Measurements from ENCODE around the gene NAA35. TPM values are rescaled to one million over a fixed set of nuclear protein-coding genes. Genes with fewer than 3 reads are reported as not detected.

The NAA35 gene
- total RNA-seq, 1 donor from 2014 or later, result 33.0 TPM

GRCh38 chr9:86042199-86042978 is 101.4 kb downstream of the NAA35 start:
- DNase-seq, result no peak
- no peaks in the 10 kb centered on the region for H3K27me3 Mint-ChIP-seq (ENCODE audit: unreplicated experiment)
- no peak overlapping the region for H3K27ac Mint-ChIP-seq (ENCODE audit: unreplicated experiment)
- H3K4me1 Mint-ChIP-seq (ENCODE audit: low read depth, unreplicated experiment), result peaks cover 5% of the 10 kb centered on the region
- H3K36me3 Mint-ChIP-seq (ENCODE audit: unreplicated experiment), result peaks cover 8% of the 10 kb centered on the region
- H3K4me3 Mint-ChIP-seq (ENCODE audit: unreplicated experiment), result no peak overlapping the region
- TF ChIP-seq, protein P1, sequence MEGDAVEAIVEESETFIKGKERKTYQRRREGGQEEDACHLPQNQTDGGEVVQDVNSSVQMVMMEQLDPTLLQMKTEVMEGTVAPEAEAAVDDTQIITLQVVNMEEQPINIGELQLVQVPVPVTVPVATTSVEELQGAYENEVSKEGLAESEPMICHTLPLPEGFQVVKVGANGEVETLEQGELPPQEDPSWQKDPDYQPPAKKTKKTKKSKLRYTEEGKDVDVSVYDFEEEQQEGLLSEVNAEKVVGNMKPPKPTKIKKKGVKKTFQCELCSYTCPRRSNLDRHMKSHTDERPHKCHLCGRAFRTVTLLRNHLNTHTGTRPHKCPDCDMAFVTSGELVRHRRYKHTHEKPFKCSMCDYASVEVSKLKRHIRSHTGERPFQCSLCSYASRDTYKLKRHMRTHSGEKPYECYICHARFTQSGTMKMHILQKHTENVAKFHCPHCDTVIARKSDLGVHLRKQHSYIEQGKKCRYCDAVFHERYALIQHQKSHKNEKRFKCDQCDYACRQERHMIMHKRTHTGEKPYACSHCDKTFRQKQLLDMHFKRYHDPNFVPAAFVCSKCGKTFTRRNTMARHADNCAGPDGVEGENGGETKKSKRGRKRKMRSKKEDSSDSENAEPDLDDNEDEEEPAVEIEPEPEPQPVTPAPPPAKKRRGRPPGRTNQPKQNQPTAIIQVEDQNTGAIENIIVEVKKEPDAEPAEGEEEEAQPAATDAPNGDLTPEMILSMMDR (IDR thresholded peaks at IDR 0.05; ENCODE audit: partially characterized antibody, unreplicated experiment), result no peak
- H3K9me3 Mint-ChIP-seq (ENCODE audit: unreplicated experiment), result no peaks in the 10 kb centered on the region

DNA sequence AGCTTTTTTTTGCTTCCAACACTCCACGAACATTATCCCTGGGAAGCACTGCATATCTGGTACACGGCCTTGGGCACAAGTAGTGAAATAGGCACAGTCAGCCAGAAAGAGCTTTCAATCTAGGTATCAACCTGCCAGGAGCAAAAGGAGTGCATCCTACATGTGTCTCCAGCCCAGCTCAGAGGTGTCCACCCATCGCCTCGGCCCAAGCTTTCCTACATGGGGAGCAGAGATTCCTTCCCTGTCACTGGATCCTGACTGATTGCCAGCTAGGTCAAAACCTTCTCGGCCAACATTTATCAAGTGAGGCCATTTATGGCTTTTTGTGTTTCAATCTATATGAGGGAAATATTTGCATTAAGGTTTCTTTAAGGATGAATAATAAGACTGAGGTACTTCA is 102.6 kb downstream of the NAA35 start:
- peaks cover 5% of the 10 kb centered on the region for H3K4me1 Mint-ChIP-seq (ENCODE audit: low read depth, unreplicated experiment)
- TF ChIP-seq, protein P1 (IDR thresholded peaks at IDR 0.05; ENCODE audit: partially characterized antibody, unreplicated experiment), result no peak
- no peaks in the 10 kb centered on the region for H3K9me3 Mint-ChIP-seq (ENCODE audit: unreplicated experiment)
- H3K36me3 Mint-ChIP-seq (ENCODE audit: unreplicated experiment), result peaks cover 2% of the 10 kb centered on the region
- no peak for DNase-seq
- H3K4me3 Mint-ChIP-seq (ENCODE audit: unreplicated experiment), result no peak overlapping the region
- H3K27me3 Mint-ChIP-seq (ENCODE audit: unreplicated experiment), result no peaks in the 10 kb centered on the region
- no peak overlapping the region for H3K27ac Mint-ChIP-seq (ENCODE audit: unreplicated experiment)

- H3K27ac Mint-ChIP-seq (ENCODE audit: unreplicated experiment), result no peak overlapping the region
- H3K36me3 Mint-ChIP-seq (ENCODE audit: unreplicated experiment), result no peaks in the 10 kb centered on the region
- H3K9me3 Mint-ChIP-seq (ENCODE audit: unreplicated experiment), result no peaks in the 10 kb centered on the region
- no peak for DNase-seq
- H3K4me1 Mint-ChIP-seq (ENCODE audit: low read depth, unreplicated experiment), result peaks cover 5% of the 10 kb centered on the region
- no peak overlapping the region for H3K4me3 Mint-ChIP-seq (ENCODE audit: unreplicated experiment)
- H3K27me3 Mint-ChIP-seq (ENCODE audit: unreplicated experiment), result no peaks in the 10 kb centered on the region
- TF ChIP-seq, protein P1 (IDR thresholded peaks at IDR 0.05; ENCODE audit: partially characterized antibody, unreplicated experiment), result no peak
These were observed 103.1 kb downstream of the NAA35 start for GRCh38 chr9:86043999-86044398.

GRCh38 chr9:86045654-86046053 is 104.7 kb downstream of the NAA35 start:
- H3K4me1 Mint-ChIP-seq (ENCODE audit: low read depth, unreplicated experiment), result peaks cover 5% of the 10 kb centered on the region
- H3K27ac Mint-ChIP-seq (ENCODE audit: unreplicated experiment), result no peak overlapping the region
- no peak overlapping the region for H3K4me3 Mint-ChIP-seq (ENCODE audit: unreplicated experiment)
- H3K27me3 Mint-ChIP-seq (ENCODE audit: unreplicated experiment), result no peaks in the 10 kb centered on the region
- H3K9me3 Mint-ChIP-seq (ENCODE audit: unreplicated experiment), result no peaks in the 10 kb centered on the region
- no peak for DNase-seq
- H3K36me3 Mint-ChIP-seq (ENCODE audit: unreplicated experiment), result no peaks in the 10 kb centered on the region
- TF ChIP-seq, protein P1 (IDR thresholded peaks at IDR 0.05; ENCODE audit: partially characterized antibody, unreplicated experiment), result no peak

DNA sequence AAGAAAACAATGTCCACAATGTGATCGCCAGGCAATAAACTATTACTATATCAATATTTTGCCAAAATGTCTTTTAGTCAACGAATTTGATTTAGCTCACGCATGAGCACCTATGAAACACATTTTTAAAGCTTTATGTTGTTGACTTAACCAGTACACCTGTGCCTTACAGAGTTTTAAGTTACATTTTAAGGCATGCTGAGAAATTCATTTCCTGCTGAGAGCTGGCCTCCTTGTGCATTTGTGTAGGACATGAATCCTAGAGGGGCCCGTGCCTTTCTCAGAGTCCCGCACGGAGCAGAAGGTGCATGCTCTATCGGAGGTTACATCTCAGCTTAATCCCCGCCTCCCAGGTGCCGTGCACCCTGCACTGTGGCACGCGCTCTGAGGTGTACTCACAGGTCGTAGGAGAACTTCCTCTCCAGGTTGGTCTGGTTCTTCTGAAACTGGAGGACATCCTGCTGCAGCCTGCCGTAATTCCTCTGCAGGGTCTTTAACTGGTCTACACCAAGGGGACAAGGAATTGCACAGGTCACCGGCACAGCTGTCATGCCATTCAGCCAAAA is 105.2 kb downstream of the NAA35 start:
- H3K27ac Mint-ChIP-seq (ENCODE audit: unreplicated experiment), result no peak overlapping the region

More for the DNA sequence above, 105.2 kb downstream of the NAA35 start:
- no peaks in the 10 kb centered on the region for H3K9me3 Mint-ChIP-seq (ENCODE audit: unreplicated experiment)
- TF ChIP-seq, protein P1 (IDR thresholded peaks at IDR 0.05; ENCODE audit: partially characterized antibody, unreplicated experiment), result no peak
- no peak for DNase-seq
- peaks cover 5% of the 10 kb centered on the region for H3K4me1 Mint-ChIP-seq (ENCODE audit: low read depth, unreplicated experiment)
- H3K36me3 Mint-ChIP-seq (ENCODE audit: unreplicated experiment), result no peaks in the 10 kb centered on the region
- H3K4me3 Mint-ChIP-seq (ENCODE audit: unreplicated experiment), result no peak overlapping the region
- no peaks in the 10 kb centered on the region for H3K27me3 Mint-ChIP-seq (ENCODE audit: unreplicated experiment)
